NK-92 treated with Interleukin-12 subunit alpha and Interleukin-12 subunit beta, amount 100 ng/mL, for 24 hours (cell line): ENCODE measurements around the gene TULP4.

Experiments
- DNase-seq: peaks from one replicate; lab custom pipeline; 2025; lab: John Stamatoyannopoulos, UW

The TULP4 gene

DNA sequence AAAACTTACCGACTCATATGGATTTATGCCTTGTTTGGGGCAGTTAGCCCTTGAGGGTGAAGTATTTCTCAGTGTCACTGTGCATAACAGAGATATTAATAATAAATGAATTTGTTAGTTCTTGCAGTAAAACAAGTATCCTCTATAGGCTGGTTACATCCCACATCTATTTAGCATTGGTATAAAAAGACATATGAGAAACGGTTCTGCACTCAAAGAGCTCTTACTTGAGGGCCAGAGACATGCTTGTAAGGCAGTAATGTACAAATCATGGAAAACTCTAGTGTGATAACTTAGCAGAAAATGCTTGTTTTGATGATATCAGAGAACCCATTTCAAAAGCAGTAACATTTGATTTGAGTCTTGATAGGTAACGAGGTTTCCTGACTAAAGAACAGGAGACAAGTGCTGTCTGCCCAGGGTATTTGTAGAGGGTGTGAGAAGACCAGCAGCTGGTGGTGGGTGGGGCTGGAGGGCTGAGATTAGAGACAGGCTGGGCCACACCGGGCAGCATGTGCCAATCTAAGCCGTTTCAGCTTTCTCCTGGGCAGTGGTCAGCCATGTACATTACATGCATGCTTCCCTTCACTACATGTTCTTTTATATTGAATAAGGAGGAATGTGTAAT, 46.3 kb downstream of the TULP4 start:
- no peak for DNase-seq

DNA sequence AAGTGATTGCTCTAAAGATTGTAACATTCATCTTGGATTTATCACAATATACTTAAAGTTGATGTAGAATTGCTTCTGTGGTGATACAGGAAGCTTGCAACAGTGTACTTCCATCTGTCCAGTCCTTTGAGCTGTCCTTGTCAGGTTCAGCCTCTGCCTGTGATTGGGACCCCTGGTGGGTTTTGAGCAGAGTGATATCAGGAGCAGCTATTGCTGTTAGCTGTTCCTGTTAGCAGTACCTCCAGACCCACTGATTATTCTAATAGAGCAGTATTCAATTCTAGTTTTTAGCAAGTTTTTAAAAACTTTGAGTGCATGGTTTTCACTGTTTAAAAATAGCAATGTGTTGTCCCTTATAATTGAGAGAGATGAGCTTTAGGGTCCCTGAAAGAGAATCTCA, 48.8 kb downstream of the TULP4 start:
- no peak for DNase-seq

- DNase-seq, result no peak
Observed at GRCh38 chr6:158361961-158362669, 49.9 kb downstream of the TULP4 start.

GRCh38 chr6:158366363-158366762, 54.1 kb downstream of the TULP4 start:
- no peak for DNase-seq

DNA sequence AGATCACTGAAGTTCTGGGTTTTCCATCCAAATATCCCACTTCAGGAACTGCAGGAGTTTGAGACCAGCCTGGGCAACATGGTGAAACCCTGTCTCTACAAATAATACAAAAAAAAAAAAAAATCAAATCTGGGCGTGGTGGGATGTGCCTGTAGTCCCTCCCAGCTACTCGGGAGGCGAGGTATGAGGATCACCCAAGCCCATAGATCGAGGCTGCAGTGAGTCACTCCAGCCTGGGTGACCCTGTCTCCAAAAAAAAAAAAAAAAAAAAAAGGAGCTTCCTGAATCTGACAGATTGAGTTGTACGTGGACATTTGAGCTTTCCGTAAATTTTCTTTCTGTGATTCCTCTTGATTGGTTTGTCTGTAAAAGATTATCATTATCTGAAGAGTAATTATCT, 55.6 kb downstream of the TULP4 start:
- no peak for DNase-seq

DNA sequence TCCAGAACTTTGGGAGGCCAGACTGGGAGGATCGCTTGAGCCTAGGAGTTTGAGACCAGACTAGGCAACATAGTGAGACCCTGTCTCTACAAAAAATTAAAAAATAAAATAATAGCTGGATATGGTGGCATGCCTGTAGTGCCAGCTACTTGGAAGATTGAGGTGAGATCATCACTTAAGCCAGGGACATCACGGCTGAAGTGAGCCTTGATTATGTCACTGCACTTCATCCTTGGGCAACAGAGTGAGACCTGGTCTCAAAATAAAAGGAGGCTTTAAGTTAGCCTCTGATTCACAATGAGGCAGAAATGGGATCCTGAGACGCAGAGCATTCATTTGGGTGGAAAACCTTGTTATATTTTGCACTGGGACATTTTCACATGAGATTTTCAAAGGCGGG, 57.0 kb downstream of the TULP4 start:
- no peak for DNase-seq

GRCh38 chr6:158370805-158371204, 58.5 kb downstream of the TULP4 start:
- no peak for DNase-seq

DNA sequence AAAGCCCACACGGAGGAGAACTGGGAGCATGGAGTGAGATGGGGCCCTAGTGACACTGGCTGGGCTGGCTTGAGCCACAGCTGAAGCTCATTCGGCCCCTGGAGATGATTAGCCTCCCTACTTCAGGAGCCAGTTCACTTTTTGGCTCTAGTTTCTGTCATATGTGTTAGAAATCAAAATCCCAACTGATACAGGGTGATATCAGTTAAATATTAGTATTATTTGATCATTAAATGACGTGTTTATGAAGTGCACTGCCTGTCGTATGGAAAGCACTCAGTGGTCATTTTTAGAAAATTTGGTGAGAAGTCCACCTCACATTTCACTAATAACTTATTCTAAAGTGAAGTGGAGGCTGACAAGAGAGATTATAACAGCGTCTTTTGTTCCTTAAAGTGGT, 59.0 kb downstream of the TULP4 start:
- DNase-seq, result no peak

- no peak for DNase-seq
Observed at GRCh38 chr6:158372574-158372973, 60.3 kb downstream of the TULP4 start.

DNA sequence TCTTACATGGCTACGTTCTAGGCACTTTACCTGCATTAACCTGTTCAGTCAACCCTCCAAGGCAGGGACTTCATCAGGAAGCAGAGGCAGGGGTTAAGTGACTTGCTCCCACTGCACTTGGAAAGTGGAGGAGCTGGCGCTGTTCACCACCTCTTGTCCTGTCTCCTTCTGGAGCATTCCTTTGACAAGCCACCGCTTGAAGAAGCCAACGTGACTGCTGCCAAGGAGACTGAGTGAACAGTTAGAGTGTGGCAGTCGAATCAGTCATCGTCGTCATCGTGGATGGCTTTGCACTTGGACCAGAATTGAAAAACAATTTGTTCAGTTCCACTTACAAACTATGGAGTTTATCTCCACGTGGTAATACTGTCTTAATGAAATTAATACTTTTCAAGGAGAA, 60.9 kb downstream of the TULP4 start:
- no peak for DNase-seq

- no peak for DNase-seq
Observed at GRCh38 chr6:158374020-158374419, 61.8 kb downstream of the TULP4 start.

DNA sequence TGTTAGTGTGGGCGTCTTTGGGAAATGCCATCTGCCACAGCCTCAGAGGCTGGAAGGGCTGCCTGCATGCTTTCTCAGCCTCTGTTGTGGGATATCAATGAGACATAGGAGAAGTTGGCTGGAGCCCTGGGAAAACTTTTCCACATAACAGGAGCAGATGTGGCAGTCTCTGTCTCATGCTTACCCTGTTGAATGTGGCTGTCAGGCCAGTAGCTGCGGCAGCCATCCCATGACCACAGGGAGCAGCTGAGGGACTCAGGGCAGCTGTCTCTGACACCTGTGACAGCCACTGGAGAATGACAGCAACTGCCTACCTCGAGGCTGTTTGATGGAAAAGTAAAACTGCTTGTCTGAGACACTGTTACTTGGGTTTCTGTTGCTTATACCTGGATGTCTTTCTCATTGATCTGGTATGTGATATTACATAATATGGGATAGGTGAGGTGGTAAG, 64.4 kb downstream of the TULP4 start:
- no peak for DNase-seq

DNA sequence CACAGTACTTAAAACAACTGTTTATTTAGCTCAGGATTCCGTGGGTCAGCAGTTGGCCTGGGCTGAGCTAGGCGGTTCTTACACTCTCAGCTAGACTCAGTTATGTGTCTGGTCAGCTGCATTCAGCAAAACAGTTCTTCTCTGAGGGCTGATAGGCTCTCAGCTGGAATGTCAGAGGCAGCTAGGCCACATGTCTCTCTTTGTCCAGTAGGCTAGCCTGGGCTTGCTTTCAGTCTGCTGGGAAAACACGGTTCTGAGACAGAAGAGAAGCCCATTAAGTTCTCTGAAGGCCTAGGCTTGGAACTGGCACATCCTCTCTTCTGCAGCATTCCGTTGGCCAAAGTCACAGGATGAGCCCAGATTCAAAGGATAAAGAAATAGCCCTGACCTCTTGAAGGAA, 65.6 kb downstream of the TULP4 start:
- no peak for DNase-seq

DNA sequence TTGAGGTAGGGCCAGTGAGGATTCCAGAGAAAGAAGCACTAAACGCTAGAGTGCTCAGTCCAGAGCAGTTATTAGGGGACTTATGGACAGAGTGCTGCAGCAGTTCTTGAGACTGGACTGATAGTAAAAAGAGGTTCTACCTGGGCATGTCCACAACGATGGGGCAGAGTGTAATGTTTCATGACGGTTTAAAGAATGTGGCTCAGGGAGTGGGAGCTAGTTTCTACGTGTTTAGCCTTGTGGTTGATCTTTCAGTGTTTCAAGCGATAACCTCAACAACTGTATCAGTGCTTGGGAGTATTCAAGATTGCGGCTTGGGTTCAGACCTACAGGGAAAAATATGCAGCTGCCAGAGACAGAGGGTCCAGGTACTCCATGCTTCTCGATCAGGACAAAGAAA, 67.1 kb downstream of the TULP4 start:
- no peak for DNase-seq

DNA sequence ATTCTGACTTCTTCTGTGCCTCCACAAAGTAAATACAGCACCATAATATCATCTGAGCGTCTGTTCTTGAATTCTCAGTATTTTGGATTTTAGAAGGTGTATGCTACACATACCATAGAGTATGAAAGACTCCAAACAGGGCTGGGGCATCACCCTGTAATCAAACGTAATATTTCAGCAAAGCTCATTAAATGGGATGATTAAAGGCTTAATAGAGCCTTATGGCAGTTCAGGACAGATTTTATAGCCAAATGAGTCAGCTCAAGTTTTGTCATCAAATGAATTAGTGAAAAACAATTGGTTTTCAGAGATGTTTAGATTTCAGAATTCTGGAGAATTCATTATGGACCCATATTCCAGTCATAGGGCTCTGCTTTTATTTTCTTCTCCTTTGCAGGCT, 68.9 kb downstream of the TULP4 start:
- DNase-seq, result no peak

DNA sequence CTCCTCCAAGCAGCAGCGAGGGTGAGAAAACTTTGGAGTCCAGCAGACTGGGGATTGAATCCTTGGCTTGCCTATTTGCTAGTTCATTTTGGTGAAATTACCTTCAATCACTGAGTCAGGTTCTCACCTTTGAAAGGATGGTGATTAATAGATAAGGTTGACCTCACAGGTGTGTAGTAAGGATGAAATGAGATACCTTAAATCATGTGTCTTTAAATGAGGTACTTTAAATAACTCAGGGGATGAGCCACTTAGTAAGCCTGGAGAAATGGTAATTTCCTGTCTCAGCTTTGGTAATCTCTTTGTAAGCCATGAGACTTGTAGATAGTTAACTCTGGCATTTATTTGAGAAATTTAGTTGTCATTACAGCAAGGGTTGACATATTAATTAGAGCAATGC, 70.2 kb downstream of the TULP4 start:
- no peak for DNase-seq

- DNase-seq, result no peak
Observed at GRCh38 chr6:158383057-158383456, 70.8 kb downstream of the TULP4 start.

DNA sequence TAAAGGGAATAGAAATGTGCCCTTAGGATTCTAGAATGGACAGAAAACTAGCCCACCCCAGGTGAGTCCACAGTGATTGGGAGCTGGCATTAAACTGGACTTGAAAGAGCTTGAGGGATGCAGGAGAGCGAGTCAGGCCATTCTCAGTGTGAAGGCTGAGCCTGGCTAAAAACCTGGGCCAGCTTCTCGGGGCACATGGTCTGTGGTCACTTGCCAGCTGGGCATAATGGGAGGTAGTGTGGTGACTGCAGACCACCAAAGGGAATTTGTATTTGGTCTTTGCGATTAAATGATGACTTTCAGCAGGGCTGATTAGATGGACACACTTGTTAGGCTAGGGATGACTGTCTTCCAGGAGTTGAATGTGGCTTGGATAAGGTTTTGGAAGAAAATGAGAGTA, 71.3 kb downstream of the TULP4 start:
- no peak for DNase-seq

DNA sequence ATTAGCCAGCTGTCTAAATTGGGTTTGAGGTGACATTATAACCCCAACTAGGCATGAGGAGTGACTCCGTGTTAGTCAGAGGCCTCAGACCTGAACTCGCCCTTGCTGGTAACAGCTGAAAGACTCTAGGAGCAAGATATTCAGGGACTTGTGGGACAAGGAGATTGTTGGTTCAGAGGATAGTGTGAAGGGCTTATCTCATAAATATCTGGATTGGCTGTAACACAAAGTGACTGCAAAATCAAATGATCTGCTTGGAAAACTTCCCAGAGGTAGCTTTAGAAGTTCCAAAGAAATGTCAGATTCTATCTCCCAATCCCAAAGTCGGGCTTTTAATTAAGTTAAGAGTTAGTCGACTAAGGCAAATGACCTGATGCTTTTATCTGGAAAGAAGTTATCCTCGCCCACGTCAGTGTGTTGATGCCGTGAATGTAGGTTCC, 72.4 kb downstream of the TULP4 start:
- no peak for DNase-seq

DNA sequence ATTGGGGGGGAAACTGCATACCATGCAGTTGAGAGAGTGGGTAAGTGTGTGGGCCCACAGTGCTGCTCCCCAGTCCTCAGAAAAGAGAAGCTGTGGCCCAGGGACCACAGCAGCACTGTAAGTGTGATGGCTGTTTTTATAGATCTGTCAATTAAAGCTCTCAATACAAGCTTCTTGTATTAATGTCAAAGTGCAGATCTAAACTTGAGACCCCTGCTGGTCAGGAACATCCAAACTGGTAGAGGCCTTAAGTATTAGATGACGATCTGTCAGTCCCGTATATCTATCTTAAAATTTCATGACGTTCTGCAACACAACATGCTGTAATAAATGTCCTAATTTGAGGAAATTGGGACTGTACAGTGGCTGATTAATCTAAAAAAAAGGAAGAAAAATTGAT, 74.8 kb downstream of the TULP4 start:
- no peak for DNase-seq

GRCh38 chr6:158387578-158387977, 75.3 kb downstream of the TULP4 start:
- DNase-seq, result no peak

GRCh38 chr6:158388727-158389126, 76.5 kb downstream of the TULP4 start:
- no peak for DNase-seq

GRCh38 chr6:158389193-158389919, 77.1 kb downstream of the TULP4 start:
- DNase-seq, result no peak
